Measurements from ENCODE around the gene HEPACAM. TPM values are rescaled to one million over a fixed set of nuclear protein-coding genes. Genes with fewer than 3 reads are reported as not detected.

Gene HEPACAM
- total RNA-seq, 8 experiments from 2014 or later = 0.05 to 14.0 (median 0.12) TPM; not detected in 2

GRCh38 chr11:124875401-124875800, 60.4 kb downstream of the HEPACAM start:
- peaks cover 7 to 17% of the 10 kb centered on the region in 2 donors for H3K4me1 ChIP-seq (replicated peaks in 1 of 2)
- peak overlapping the region in 3 of 5 donors; percentile 48 to 90 (median 61) for H3K4me3 ChIP-seq
- no peak overlapping the region for H3K27ac ChIP-seq
- WGBS, 10 experiments = 42 to 100% (median 82%) methylated on average over 1 to 3 of the region's 3 CpGs; no CpG with 5 or more reads in 7 of the 10 experiments
- ATAC-seq (replicated peaks in 6 of 8) = no peak
- in situ Hi-C loops (cut with MboI; ENCODE audit: low pct_unique_long_range_greater_than_20kb in 2 of 9, low sequenced_read_pairs in 9 of 9, unreplicated experiment in 9 of 9) = no loop called here

GRCh38 chr11:124874571-124875255, 61.1 kb downstream of the HEPACAM start:
- in situ Hi-C loops (cut with MboI; ENCODE audit: low pct_unique_long_range_greater_than_20kb in 2 of 9, low sequenced_read_pairs in 9 of 9, unreplicated experiment in 9 of 9) = loop anchor here in 3 of 9 experiments (25.0 kb wide), 1 partner anchor 212 kb away; the partner anchor contains the start of genes SIAE (in 3 of the 3) and SPA17 (in 3 of the 3)
- WGBS, 10 experiments = 71 to 100% (median 80%) methylated on average over 1 to 3 of the region's 7 CpGs; no CpG with 5 or more reads in 5 of the 10 experiments
- ATAC-seq (replicated peaks in 6 of 8) = no peak
- no peak overlapping the region for H3K4me3 ChIP-seq
- H3K4me1 ChIP-seq (replicated peaks in 1 of 2) = peaks cover 7 to 17% of the 10 kb centered on the region in 2 donors
- H3K27ac ChIP-seq = no peak overlapping the region

- in situ Hi-C loops (cut with MboI; ENCODE audit: low pct_unique_long_range_greater_than_20kb in 2 of 9, low sequenced_read_pairs in 9 of 9, unreplicated experiment in 9 of 9) = loop anchor here in 3 of 9 experiments (25.0 kb wide), 1 partner anchor 212 kb away; the partner anchor contains the start of genes SIAE (in 3 of the 3) and SPA17 (in 3 of the 3)
- 33 to 90% (median 81%) methylated on average over 1 to 6 of the region's 8 CpGs; no CpG with 5 or more reads in 4 of the 10 experiments for WGBS, 10 experiments
- no peak for ATAC-seq (replicated peaks in 6 of 8)
- Histone ChIP-seq H3K27ac (no peak overlapping the region), H3K4me1 (replicated peaks in 1 of 2) (peaks cover 10 to 17% of the 10 kb centered on the region in 2 donors), H3K4me3 (no peak overlapping the region)
Observed at GRCh38 chr11:124873951-124874350, 61.9 kb downstream of the HEPACAM start.

GRCh38 chr11:124872741-124873140, 63.1 kb downstream of the HEPACAM start:
- in situ Hi-C loops (cut with MboI; ENCODE audit: low pct_unique_long_range_greater_than_20kb in 2 of 9, low sequenced_read_pairs in 9 of 9, unreplicated experiment in 9 of 9) = loop anchor here in 3 of 9 experiments (25.0 kb wide), 1 partner anchor 210 kb away; the partner anchor contains the start of genes SIAE (in 3 of the 3) and SPA17 (in 3 of the 3)
- H3K4me1 ChIP-seq (replicated peaks in 1 of 2) = peaks cover 18 to 22% of the 10 kb centered on the region in 2 donors
- WGBS, 10 experiments = 0 to 63% (median 28%) methylated on average over 1 to 5 of the region's 9 CpGs; no CpG with 5 or more reads in 5 of the 10 experiments
- no peak overlapping the region for H3K4me3 ChIP-seq
- no peak overlapping the region for H3K27ac ChIP-seq
- no peak for ATAC-seq (replicated peaks in 6 of 8)

- Histone ChIP-seq H3K4me1 (replicated peaks in 1 of 2) (peaks cover 16 to 21% of the 10 kb centered on the region in 2 donors), H3K4me3 (no peak overlapping the region), H3K27ac (no peak overlapping the region)
- in situ Hi-C loops (cut with MboI; ENCODE audit: low pct_unique_long_range_greater_than_20kb in 2 of 9, low sequenced_read_pairs in 9 of 9, unreplicated experiment in 9 of 9) = loop anchor here in 3 of 9 experiments (25.0 kb wide), 1 partner anchor 210 kb away; the partner anchor contains the start of genes SIAE (in 3 of the 3) and SPA17 (in 3 of the 3)
- no peak for ATAC-seq (replicated peaks in 6 of 8)
- 17 to 71% (median 57%) methylated on average over 1 to 5 of the region's 8 CpGs; no CpG with 5 or more reads in 4 of the 10 experiments for WGBS, 10 experiments
Observed at GRCh38 chr11:124872280-124872679, 63.6 kb downstream of the HEPACAM start.

- Histone ChIP-seq H3K4me3 (no peak overlapping the region), H3K4me1 (replicated peaks in 1 of 2) (peaks cover 7 to 26% of the 10 kb centered on the region in 2 donors), H3K27ac (no peak overlapping the region)
- 37 to 78% (median 51%) methylated on average over 4 to 6 of the region's 7 CpGs; no CpG with 5 or more reads in 6 of the 10 experiments for WGBS, 10 experiments
- ATAC-seq (replicated peaks in 6 of 8) = no peak
- in situ Hi-C loops (cut with MboI; ENCODE audit: low pct_unique_long_range_greater_than_20kb in 2 of 9, low sequenced_read_pairs in 9 of 9, unreplicated experiment in 9 of 9) = loop anchor here in 3 of 9 experiments (25.0 kb wide), 1 partner anchor 208 kb away; the partner anchor contains the start of genes SIAE (in 3 of the 3) and SPA17 (in 3 of the 3)
Observed at GRCh38 chr11:124870430-124870829, 65.4 kb downstream of the HEPACAM start.

- no peak overlapping the region for H3K4me3 ChIP-seq
- peaks cover 9 to 26% of the 10 kb centered on the region in 2 donors for H3K4me1 ChIP-seq (replicated peaks in 1 of 2)
- 17 to 100% (median 80%) methylated on average over 1 to 10 of the region's 14 CpGs; no CpG with 5 or more reads in 4 of the 10 experiments for WGBS, 10 experiments
- ATAC-seq (replicated peaks in 6 of 8) = no peak
- H3K27ac ChIP-seq = no peak overlapping the region
- in situ Hi-C loops (cut with MboI; ENCODE audit: low pct_unique_long_range_greater_than_20kb in 2 of 9, low sequenced_read_pairs in 9 of 9, unreplicated experiment in 9 of 9) = loop anchor here in 3 of 9 experiments (25.0 kb wide), 1 partner anchor 208 kb away; the partner anchor contains the start of genes SIAE (in 3 of the 3) and SPA17 (in 3 of the 3)
Observed at GRCh38 chr11:124869856-124870387, 65.9 kb downstream of the HEPACAM start.

- H3K4me3 ChIP-seq = no peak overlapping the region
Observed at GRCh38 chr11:124869331-124869730, 66.5 kb downstream of the HEPACAM start.

More at GRCh38 chr11:124869331-124869730, 66.5 kb downstream of the HEPACAM start:
- Histone ChIP-seq H3K4me1 (replicated peaks in 1 of 2) (peaks cover 11 to 26% of the 10 kb centered on the region in 2 donors), H3K27ac (no peak overlapping the region)
- WGBS, 10 experiments = 0 to 52% (median 15%) methylated on average over 1 to 9 of the region's 16 CpGs; no CpG with 5 or more reads in 4 of the 10 experiments
- peak in 1 of 8 experiments; percentile 7 for ATAC-seq (replicated peaks in 6 of 8)
- in situ Hi-C loops (cut with MboI; ENCODE audit: low pct_unique_long_range_greater_than_20kb in 2 of 9, low sequenced_read_pairs in 9 of 9, unreplicated experiment in 9 of 9) = loop anchor here in 3 of 9 experiments (25.0 kb wide), 1 partner anchor 207 kb away; the partner anchor contains the start of genes SIAE (in 3 of the 3) and SPA17 (in 3 of the 3)

Other genes starting within 250 kb of the HEPACAM start
- 10 to 100 TPM in 3 of 8 experiments, 1 to 10 TPM in 2, under 1 TPM in 3; 0.49 to 34.2 (median 2.6) TPM for gene NRGN, start 196.1 kb downstream of the HEPACAM start, total RNA-seq
- 1 to 10 TPM in 2 of 8 experiments, under 1 TPM in 3, not detected in 3; 0.17 to 2.0 (median 0.90) TPM for gene VSIG2, start 183.8 kb downstream of the HEPACAM start, total RNA-seq
- gene ESAM, start 173.8 kb downstream of the HEPACAM start, total RNA-seq = 1 to 10 TPM in 3 of 8 experiments, under 1 TPM in 5; 0.11 to 9.3 (median 0.67) TPM
- gene MSANTD2, start 135.6 kb downstream of the HEPACAM start, total RNA-seq = 10 to 100 TPM in 7 of 8 experiments, 1 to 10 TPM in 1; 9.8 to 53.9 (median 14.8) TPM
- gene ROBO3, start 70.6 kb downstream of the HEPACAM start, total RNA-seq = 10 to 100 TPM in 5 of 8 experiments, 1 to 10 TPM in 3; 6.3 to 43.6 (median 15.9) TPM
- gene ROBO4, start 38.2 kb downstream of the HEPACAM start, total RNA-seq = 1 to 10 TPM in 2 of 8 experiments, under 1 TPM in 5, not detected in 1; 0.05 to 1.9 (median 0.73) TPM
- 10 to 100 TPM in 1 of 8 experiments, not detected in 7; 12.8 TPM for gene HEPN1, start 16.8 kb downstream of the HEPACAM start, total RNA-seq
- gene CCDC15, start 18.2 kb upstream of the HEPACAM start, total RNA-seq = 1 to 10 TPM in 7 of 8 experiments, under 1 TPM in 1; 0.87 to 4.7 (median 2.5) TPM
- gene SLC37A2, start 127.3 kb upstream of the HEPACAM start, total RNA-seq = 1 to 10 TPM in 2 of 8 experiments, under 1 TPM in 6; 0.46 to 3.2 (median 0.75) TPM
- 10 to 100 TPM; 13.8 to 31.4 (median 23.2) TPM for gene TMEM218, start 175.6 kb upstream of the HEPACAM start, total RNA-seq
- 10 to 100 TPM in 2 of 8 experiments, 1 to 10 TPM in 4, under 1 TPM in 2; 0.25 to 18.0 (median 9.1) TPM for gene PKNOX2, start 228.7 kb upstream of the HEPACAM start, total RNA-seq